Measurements from ENCODE around the gene DHRS3.

Gene DHRS3

DNA sequence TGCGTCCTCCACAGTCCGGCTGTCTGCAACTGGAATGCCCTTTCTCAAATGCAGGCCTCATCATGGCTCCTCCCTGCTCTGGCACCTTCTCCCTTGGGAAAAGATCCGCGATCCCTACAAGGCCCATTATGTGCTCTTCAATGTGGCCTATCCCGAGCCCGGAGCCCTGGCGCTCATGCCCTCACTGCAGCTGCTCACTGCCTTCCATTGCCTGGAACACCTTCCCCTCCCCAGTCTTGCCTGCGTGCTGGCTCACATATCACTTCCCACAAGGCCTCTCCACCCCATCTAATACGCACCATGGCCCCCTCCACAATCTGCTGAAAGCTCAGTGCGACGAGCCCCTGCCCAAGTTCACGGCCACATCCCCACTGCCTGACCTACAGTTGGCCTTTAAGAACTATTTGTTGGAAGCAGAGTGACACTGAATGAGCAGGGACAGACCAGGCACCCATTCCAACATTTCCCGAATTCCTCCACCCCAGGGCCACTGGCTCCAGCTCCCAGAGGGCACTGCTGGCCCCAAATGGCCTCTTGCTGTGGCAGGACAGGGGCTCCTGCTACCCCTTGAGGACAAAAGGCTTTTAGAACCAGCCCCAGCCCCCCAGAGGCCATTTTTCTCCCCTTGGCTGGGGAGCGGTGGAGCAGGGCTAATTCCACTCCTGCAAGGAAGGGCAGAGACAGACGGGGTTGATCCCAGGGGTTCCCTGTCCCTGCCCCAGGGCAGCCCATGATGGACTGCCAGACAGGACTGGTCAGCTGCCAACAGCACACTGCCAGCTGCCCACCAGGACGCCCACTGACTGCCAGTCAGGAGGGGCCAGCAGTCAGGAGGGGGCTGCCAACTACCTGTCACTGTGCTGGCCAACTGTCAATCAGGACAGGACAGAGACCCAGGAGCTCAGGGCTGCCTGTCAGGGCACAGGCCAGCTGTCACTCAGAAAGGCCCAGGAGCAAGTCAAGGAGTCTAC, 64.8 kb downstream of the DHRS3 start:
- no peak for DNase-seq (ENCODE audit: low read depth)

DNA sequence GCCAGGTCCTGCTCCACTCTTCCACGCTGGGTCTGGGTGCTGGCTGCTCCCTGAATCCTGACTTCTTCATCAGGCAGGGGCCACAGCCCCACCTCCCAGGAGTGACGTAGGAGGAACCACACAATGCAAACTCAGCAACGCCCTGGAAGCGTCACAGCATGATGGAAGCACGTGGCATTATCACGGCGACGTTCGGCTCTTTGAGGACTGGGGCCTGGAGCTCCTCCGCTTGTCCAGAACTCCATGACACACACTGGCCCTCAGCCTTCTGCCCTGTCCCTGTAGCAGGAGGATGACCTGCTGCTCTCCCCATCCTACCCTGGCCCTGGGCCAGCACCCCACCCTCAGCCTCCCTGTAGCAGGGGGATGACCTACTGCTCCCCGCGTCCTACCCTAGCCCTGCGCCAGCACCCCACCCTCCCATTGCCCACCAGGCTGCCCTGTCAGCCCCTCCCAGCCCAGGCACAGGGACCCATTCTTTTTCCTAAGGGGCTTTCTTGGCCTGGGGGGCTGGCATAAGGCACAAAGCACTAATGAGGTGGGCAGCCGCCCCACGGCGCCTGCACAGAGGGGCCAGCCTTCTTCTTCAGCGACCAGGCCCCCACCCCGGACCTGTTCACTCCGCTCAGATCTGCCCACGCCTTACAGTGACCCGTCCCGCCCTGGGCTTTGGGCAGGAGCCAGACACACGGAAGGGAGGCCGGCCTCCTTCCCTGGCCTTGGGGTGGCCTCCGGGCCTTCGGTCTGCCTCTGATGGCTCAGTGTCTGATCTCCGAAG, 65.7 kb downstream of the DHRS3 start:
- DNase-seq (ENCODE audit: low read depth), result no peak

DNA sequence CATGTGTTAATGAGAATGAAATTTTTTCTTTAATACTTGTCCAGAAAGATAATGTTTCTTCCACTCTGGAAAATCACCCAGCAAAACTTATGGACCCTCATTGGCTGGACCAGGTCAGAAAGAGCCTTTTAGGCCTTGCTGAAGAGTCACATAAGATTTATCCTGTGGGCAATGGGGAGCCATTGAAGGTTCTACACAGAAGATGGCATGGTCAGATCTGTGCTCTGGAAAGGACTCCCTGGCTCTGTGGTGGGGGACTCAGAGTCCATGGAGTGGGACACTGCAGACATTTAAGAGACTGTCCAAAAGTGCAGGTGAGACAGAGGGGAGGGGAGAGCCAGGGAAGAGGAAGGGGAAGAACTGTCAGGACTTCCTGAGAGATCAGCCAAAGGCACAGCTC, 66.4 kb downstream of the DHRS3 start:
- no peak for DNase-seq (ENCODE audit: low read depth)

DNA sequence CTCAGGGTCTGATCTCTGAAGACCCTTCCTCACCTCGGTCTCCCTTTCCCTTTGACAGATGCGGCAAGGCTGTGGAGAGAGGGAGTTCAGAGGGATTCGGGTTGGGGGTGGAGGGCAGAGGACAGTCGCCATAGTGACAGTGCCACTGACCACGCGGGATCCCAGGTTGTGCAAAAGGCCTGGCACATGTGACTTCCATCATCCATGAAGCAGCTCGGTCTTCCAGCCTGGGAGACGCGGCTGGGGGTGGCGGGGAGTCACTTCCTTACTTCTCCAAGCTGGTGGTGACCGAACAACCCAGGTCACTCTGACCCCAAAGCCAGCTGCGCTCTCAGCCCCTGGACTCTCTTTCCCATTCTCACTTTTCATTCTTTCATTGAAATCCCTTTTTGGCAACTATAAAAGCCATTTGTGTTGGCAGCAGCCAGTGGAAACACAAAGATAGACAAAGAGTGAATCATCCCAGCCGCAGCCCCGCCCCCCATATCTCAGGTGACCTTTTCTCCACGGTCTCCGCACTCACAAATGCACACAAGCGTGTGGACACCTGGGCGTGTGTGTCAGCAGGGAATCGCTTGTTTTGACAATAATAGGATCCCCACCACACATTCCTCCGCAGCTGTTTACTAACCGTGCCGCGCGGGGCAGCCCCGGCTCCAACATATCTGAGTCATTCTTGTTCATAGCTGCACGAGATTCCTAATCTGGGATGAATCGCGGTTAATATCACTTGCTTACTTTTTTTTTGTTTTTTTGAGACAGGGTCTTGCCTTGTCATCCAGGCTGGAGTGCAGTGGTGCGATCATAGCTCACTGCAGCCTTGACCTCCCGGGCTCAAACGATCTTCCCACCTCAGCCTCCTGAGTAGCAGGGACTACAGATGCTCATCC, 68.3 kb downstream of the DHRS3 start:
- no peak for DNase-seq (ENCODE audit: low read depth)

DNA sequence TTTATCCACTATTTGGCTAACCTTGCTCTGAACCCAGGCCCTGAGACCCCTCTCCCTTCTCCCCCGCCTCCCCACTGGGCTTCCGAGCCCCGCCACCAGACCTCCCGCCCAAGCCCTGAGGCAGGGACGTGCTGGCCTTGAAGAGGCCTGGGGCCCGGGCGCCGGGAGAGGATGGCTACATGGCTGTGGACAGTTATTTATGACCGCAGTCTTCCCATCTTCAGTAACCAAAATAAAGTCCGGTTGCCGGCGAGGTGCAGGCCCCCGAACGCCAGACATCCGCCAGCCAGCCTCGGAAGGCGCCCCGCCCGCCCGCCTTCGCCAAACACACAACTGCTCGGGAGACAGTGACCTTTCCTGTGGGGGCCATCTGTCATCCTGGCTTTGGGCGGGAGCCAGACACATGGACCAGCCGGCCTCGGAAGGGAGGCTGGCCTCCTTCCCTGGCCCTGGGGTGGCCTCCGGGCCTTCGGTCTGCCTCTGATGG, 69.0 kb downstream of the DHRS3 start:
- no peak for DNase-seq (ENCODE audit: low read depth)

DNA sequence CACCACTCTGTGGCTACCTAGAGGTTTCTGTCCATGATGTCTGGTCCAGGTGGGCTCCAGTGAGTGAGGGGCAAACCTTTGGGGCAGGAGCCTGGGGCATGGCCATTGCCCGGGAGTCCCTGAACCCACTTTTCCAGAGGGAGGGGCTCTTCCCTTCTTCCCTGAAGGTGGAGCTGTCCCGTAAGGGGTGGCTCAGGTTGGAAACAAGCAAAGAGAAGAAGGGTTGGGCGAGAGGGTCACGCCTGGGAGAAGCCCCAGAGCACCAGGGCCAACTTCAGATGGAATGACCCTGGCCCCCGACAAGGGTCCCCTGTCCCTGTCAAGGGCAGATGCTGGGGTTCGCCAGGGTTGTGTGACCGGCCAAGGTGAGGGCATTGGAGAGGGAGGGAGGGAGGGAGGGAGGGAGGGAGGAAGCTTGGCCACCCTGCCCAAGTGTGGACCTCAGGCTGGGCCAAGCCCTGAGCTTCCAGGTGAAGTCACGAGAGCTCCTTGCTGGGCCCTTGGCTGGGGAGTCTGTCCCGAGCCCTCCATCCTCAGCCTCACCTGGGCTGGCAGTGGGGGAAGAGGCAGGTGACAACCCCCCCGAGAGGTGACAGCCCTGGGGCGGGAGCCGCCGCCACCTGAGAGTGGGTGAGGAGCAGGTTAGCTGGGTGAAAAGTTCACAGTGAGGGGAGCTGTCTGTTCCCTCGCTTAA, 69.6 kb downstream of the DHRS3 start:
- DNase-seq (ENCODE audit: low read depth), result no peak

DNA sequence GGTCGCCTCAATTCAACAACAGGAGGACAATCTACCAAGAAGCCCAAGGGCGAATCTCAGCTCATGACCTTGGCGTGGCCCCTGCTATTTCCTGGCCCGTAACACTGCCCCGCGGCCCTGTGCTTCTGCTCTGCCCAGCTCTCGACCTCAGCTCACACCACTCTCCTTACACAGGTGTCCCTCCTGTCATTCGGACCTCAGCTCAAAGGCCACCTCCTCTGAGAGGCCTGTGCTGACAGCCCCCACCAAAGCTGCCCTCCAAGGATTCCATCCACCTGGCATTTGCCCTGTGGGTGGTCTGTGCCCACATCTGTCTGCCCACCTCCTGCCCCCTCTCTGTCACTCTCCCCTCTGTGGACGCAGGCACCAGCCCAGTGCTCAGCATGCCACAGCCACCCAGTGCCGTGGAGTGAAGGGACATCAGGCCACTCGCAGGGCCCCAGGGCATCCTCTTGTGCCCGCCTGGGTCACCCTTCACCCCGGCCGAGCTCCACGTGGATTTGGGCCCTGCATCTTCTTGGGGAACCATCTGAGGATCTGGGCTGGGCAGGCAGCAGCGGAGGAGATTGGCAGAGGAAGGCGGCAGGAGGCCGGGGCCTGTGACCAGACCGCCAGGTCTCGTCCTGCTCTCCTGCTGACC, 70.3 kb downstream of the DHRS3 start:
- DNase-seq (ENCODE audit: low read depth), result no peak

DNA sequence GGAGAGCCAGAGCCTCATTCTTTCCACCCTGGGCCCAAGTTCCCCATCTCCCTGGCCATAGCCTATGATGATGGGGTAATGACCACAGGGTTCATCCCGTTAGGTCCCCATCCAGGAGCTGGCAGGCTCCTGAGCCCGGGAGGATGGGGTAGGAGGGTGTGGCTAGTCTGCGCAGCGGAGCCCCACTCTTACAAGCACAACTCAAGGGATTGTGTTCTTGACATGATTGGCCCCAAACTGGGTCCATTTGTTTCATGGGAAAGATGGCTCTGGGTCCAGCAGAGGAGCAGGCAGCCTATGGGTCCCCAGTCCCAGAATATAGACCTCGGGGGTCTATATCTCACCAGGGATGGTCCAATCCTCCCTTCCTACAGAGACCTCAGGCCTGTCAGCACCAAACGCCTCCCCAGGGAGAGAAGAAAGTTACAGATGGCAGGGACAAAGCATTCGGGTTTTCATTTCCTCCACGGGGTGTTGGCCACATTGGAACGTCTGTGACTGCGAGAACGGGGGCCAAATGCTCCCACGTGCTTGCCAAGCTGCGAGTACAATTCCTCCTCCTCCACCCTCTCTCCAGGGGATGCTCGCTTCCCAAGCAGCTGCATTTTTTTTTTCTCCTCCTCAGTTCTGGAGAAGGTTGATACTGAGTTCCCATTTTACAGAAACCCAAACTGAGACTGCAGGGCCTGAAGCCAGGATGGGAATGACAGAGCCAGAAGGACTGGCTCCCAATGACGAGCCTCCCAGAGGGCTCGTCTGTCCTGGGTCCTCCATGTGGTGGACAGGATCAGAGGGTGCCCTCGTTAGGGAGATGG, 71.0 kb downstream of the DHRS3 start:
- DNase-seq (ENCODE audit: low read depth), result no peak

DNA sequence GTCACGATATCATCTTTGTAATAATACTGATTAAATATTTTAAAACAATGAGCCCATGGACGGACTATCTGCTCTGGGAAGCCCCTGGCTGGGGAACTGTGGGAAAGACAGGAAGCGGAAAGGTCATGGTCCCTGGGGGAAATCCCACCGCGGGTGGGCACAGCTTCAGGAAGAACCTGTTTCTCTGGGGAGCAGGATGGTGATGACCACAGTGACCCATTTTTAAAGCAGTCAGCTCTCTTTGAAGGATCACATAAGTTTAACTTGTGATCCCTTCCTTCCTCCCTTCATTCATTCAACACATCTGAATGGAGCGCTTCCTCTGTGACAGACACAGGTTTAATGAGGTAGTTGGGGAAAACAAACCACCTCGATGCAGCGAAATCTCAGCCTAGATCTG, 73.0 kb downstream of the DHRS3 start:
- DNase-seq (ENCODE audit: low read depth), result no peak

DNA sequence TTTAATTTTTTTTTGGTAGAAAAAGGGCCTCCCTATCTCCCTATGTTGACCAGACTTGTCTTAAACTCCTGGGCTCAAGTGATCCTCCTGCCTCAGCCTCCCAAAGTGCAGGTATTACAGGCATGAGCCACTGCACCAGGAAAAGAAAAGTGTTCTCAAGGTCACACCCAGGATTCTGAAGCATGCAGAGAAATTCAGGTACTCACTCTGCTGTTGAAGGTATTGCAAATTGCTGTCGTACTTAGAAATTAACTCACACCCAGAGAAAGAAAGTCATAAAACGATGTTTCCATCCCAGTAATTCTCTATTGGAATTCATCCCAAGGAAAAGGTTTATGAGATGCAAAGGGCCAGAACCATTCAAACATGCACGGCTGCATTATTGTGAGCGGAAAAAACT, 73.7 kb downstream of the DHRS3 start:
- no peak for DNase-seq (ENCODE audit: low read depth)

DNA sequence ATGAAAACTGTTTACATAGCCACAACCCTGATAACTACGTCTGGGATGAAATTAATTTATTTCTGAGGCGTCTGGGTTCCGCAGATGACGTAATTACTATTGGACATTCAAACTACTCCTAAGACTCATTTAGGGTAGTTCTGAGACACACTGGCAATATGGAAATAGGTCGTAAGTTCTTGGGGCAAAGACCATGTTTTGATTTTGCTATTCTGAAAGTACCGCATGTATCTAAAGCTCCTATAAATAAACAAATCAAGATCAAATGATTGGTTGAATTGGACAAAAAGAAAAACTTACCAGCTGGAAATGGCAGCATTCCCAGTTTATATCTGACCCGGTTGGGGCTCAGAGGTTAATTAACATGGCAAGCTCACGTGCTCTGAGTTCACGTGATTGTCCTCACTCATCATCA, 74.3 kb downstream of the DHRS3 start:
- no peak for DNase-seq (ENCODE audit: low read depth)

DNA sequence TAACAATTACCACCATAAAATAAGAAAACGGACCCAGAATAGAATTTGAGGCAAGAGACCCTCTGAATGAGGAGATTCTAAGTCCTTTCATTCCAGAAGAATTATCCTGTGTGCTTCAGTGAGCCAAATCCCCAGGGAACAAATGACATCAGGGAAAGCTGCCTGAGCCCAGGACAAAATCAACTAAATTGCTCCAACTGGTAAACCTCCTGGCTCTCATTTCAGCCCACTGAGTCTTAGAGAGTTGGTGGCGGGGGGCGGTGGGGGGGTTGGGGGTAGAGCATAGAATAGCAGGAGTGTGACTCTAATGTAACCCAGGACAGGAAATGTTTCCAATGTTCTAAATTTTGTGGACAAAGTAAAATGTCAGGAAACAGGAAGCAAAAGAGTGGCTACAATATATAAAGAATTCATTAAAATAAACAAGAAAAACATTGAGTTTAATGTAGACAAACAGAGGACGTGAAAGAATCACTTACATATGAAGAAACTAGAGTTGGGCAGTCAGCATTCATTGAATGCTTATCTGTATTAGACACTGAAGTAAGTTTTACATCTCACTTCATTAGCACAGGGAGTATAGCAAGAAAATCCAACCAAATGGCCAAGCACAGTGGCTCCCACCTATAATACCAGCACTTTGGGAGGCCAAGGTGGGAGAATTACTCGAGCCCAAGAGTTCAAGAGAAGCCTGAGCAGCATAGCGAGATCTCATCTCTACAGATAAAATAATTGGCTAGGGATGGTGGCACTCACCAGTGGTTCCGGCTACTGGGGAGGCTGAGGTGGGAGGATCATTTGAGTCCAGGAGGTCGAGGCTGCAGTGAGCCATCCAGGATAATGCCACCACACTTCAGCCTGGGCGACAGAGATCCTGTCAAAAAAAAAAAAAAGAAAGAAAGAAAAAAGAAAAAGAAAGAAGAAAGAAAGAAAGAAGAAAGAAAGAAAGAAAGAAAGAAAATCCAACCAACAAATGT, 75.1 kb downstream of the DHRS3 start:
- DNase-seq (ENCODE audit: low read depth), result no peak

DNA sequence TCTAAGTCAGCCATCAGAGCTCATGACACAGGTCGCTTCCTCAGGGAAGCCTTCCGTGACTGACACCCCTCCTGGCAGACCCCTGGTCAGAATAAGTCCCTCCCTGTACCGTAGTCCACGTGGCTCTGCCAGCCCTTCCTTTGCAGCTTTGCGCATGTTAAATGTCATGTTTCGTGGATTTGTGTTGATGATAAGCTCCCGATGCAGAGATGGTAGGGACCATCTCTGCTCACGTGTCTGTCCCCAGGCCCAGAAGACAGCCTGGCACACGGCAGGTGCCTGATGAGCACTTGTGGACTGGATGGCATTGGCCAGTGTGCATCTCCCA, 75.9 kb downstream of the DHRS3 start:
- no peak for DNase-seq (ENCODE audit: low read depth)

DNA sequence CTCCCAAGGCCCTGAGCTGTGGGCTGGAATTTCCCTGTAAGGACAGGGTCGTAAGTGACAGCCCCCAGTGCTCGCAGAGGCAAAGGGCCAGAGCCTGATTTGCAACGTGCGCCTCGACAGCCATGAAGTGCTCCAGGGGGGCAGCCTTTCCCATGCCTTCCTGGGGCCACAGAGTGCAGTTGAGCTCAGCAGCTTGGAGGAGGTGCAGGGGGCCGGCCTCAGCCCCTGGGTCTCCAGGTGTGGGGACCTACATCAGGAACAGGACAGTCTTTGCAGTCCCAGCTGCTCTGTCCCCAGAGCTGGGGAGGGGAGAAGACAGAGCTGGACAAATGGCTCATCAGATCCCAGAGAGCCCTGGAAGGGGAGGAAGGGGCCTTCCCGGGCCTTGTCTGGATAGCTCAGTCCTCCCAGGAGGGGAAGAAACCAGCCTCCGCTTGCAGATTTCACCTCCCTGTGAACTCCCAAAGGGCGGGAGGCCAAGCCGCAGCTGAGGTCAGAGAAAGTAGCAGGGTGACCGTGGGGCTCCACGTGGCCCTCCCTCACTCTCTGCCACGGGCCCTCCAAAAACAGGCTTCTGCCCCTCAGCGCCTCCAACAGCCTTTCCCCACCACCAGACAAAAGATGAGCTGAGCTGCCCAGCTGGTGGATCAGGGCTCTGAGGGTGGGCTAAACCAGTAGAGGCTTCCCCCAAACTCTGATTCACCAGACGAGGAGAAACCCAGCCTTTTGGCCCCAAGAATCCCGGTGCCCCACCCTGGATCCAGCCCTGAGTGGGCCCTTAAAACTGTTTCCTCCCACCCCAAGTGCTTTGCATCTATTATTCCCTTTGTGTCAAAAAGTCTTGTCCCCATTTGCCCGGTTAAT, 76.5 kb downstream of the DHRS3 start:
- no peak for DNase-seq (ENCODE audit: low read depth)

DNA sequence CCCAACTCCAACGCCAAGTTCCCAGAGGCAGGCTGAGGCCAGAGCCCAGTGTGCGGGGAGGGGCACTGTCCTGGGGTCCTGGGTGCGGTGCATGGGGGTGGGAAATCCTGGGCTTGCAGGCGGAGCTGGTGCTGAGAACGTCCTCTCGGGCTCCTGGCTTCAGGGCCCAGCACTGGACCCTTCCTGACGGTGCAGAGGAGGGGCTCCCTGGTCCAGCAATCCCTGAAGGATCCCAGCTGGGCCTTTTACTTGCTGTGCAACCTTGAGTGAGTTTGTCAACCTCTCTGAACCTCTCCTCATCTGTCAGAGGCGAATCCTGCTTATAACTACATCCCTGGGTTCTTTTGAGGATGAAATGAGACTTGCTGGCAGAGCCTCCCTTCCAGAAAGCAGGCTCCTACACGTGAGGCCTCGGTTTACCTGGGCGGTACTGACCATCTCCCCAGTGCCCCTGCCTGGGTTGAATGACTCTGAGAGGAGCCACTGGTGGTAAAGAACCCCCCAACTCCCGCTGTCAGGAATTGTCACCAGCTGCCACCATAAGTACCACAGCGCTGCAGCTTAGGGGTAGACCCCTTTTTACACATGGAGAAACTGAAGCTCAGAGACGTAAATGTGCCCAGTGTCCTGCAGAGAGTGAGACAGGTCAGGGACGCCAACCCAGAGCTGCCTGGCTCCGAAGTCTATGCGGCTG, 77.3 kb downstream of the DHRS3 start:
- DNase-seq (ENCODE audit: low read depth), result no peak

DNA sequence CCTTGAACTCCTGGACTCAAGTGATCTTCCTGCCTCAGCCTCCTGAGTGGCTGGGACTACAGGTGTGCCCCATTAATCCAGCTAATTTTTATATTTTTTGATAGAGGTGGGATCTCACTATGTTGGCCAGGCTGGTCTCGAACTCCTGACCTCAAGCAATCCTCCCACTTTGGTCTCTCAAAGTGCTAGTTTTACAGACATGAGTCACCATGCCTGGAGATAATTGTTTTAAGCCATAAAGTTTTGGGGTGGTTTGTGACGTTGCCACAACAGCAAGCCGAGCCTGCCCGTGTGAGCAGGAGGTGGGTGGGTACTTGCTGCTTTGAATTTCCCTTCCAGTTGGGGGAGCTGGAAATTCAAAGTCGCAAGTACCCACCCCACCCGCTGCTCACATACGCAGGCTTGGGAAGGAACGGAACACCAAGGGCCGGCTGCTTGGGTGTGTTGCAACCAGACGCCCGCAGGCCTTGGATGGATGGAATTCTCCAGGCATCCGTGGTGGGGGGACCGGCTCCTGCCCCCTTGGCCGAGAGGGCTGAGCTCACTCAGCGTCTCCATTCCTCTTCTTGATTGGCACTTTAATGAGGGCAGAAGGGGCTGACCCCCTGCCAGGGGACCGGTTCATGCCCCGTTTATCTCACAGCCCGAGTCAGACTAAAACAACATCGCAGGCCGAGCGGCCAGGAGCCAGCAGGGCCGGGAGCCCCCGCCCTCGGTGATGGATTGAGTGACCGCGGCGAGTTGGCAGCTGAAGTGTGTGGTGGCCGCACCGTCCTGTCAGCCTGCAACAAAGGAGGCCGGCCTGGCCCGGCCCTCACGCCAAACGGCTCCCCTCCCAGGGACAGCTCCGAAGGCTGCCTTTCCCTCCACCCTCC, 78.1 kb downstream of the DHRS3 start:
- DNase-seq (ENCODE audit: low read depth), result no peak
